Thoracic aorta (tissue), 2 donors: Measurements from ENCODE around the gene MIGA2. TPM values are rescaled to one million over a fixed set of nuclear protein-coding genes. Genes with fewer than 3 reads are reported as not detected.

ENCODE experiments used
- ATAC-seq: fragments of 150-250 bp; one replicate; pipeline ENCODE4 v1.8.0; 2017; ENCODE audit warnings: low read depth; ENCODE audit not compliant: insufficient number of reproducible peaks, low FRiP score
- DNase-seq: peaks from one replicate; pipeline ENCODE4 v3.0.0-alpha.2; 2020; ENCODE audit warnings: low spot score
- H3K27ac ChIP-seq, 2 donors: fragments of 200-600 bp; sonication (generic); 1 replicate in 1 of 2; 2 replicates in 1 of 2; pipeline ENCODE4 v1.5.1; 2016; ENCODE audit warnings: mild to moderate bottlenecking in 2 of 2, moderate library complexity in 2 of 2
- H3K27me3 ChIP-seq: fragments of 200-600 bp; sonication (generic); replicated peaks from 2 replicates; pipeline ENCODE4 v1.6.0; 2016; ENCODE audit warnings: mild to moderate bottlenecking; ENCODE audit not compliant: insufficient read depth
- H3K36me3 ChIP-seq: fragments of 200-600 bp; sonication (generic); one replicate; pipeline ENCODE4 v1.5.1; 2016
- H3K4me1 ChIP-seq, 2 donors: fragments of 200-600 bp; sonication (generic); 1 replicate in 1 of 2; 2 replicates in 1 of 2; pipeline versions ENCODE4 v1.5.1 to v1.6.0; 2016; ENCODE audit warnings: low read depth in 2 of 2, mild to moderate bottlenecking in 1 of 2; ENCODE audit not compliant: control insufficient read depth in 1 of 2
- H3K4me3 ChIP-seq: fragments of 200-600 bp; sonication (generic); 2 replicates; pipeline ENCODE4 v1.5.1; 2016; ENCODE audit warnings: mild to moderate bottlenecking
- H3K9me3 ChIP-seq: fragments of 200-600 bp; sonication (generic); 2 replicates; pipeline ENCODE4 v1.5.1; 2016
- total RNA-seq, 2 donors: library from RNA; depleted of rRNA; stranded (reverse); fragments of >200 nt; gene quantifications; one replicate each; pipeline versions ENCODE4 v1.1.0 to v1.2.3, GENCODE V29; 2016
- TF ChIP-seq, protein P1 (sequence below): fragments of 200-600 bp; sonication (generic); IDR thresholded peaks from one replicate; pipeline ENCODE4 v1.5.1; 2019; ENCODE audit warnings: antibody characterized with exemption

Gene MIGA2
- total RNA-seq, 2 donors from 2014 or later: 30.3 to 31.3 TPM

DNA sequence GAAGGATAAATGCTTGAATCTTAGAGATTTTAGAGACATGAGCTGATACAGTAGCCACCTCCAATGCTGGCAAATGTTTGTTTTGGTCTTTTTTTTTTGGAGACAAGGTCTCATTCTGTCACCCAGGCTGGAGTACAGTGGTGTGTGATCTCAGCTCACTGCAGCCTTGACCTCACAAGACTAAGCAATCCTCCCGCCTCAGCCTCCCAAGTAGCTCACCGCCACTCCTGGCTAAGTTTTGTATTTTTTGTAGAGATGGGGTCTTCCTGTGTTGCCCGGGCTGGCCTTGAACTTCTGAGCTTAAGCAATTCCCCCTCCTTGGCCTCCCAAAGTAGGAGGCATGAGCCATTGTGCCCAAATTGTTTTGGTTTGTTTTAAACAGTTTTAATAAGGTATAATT lies 37.7 kb downstream of the MIGA2 start:
- H3K4me1 ChIP-seq: no peaks in the 10 kb centered on the region
- H3K27me3 ChIP-seq: no peaks in the 10 kb centered on the region
- TF ChIP-seq, protein P1, sequence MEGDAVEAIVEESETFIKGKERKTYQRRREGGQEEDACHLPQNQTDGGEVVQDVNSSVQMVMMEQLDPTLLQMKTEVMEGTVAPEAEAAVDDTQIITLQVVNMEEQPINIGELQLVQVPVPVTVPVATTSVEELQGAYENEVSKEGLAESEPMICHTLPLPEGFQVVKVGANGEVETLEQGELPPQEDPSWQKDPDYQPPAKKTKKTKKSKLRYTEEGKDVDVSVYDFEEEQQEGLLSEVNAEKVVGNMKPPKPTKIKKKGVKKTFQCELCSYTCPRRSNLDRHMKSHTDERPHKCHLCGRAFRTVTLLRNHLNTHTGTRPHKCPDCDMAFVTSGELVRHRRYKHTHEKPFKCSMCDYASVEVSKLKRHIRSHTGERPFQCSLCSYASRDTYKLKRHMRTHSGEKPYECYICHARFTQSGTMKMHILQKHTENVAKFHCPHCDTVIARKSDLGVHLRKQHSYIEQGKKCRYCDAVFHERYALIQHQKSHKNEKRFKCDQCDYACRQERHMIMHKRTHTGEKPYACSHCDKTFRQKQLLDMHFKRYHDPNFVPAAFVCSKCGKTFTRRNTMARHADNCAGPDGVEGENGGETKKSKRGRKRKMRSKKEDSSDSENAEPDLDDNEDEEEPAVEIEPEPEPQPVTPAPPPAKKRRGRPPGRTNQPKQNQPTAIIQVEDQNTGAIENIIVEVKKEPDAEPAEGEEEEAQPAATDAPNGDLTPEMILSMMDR: no peak
- DNase-seq (no peak), ATAC-seq (no peak)
- no peak overlapping the region for H3K4me3 ChIP-seq
- no peaks in the 10 kb centered on the region for H3K9me3 ChIP-seq
- H3K27ac ChIP-seq: no peak overlapping the region
- H3K36me3 ChIP-seq: no peaks in the 10 kb centered on the region

DNA sequence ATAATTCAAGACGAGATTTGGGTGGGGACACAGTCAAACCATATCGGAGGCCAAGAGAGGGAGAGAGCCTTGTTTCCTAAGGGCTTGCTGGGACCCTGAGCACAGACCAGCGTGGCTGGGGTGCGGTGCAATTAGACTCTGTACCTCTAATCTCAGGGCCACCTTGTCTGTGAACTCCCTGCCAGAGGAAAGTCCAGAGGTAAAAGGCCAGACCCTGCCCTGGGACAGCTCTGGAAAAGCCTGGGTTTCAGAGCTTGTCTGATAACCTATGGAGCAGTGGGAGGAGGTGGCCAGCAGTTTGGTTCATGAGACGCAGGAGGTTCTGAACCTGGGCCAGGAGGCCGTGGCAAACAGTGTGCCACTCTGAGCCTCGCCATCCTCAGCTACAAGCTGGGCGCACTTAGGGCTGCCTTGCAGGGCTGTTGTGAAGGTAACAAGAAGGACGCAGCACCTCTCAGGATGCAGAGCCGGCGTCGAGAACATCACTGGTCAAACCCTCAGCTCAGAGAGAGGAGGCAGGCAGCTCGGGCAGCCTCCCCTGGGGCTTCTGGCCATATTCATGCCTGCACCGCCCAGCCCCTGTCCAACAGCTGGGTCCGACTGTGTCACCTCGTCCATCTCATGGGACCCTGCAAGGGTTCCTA lies 39.7 kb downstream of the MIGA2 start:
- no peaks in the 10 kb centered on the region for H3K9me3 ChIP-seq
- no peaks in the 10 kb centered on the region for H3K27me3 ChIP-seq
- ATAC-seq (no peak), DNase-seq (no peak)
- peaks cover 0 to 7% of the 10 kb centered on the region in 2 donors for H3K4me1 ChIP-seq
- no peak overlapping the region for H3K4me3 ChIP-seq
- no peaks in the 10 kb centered on the region for H3K36me3 ChIP-seq
- TF ChIP-seq, protein P1: no peak
- no peak overlapping the region for H3K27ac ChIP-seq

DNA sequence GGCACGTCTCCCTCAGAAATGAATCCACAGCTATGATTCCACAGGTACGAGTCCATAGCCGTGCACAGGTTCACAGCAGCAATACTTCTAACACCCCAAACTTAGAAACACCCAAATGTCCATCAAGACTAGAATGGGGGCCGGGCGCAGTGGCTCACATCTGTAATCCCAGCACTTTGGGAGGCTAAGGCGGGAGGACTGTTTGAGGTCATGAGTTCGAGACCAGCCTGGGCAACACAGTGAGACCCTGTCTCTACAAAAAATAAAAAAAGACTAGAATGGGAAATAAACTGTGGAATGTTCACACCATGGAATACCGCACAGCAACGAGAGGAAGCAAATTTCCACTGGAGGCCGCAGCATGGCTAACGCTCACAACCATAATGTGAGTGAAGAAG lies 40.2 kb downstream of the MIGA2 start:
- Histone ChIP-seq H3K27me3 (no peaks in the 10 kb centered on the region), H3K4me3 (no peak overlapping the region), H3K36me3 (no peaks in the 10 kb centered on the region), H3K4me1 (peaks cover 1 to 9% of the 10 kb centered on the region in 2 donors), H3K27ac (no peak overlapping the region), H3K9me3 (no peaks in the 10 kb centered on the region)
- no peak for DNase-seq
- TF ChIP-seq, protein P1: no peak
- no peak for ATAC-seq

DNA sequence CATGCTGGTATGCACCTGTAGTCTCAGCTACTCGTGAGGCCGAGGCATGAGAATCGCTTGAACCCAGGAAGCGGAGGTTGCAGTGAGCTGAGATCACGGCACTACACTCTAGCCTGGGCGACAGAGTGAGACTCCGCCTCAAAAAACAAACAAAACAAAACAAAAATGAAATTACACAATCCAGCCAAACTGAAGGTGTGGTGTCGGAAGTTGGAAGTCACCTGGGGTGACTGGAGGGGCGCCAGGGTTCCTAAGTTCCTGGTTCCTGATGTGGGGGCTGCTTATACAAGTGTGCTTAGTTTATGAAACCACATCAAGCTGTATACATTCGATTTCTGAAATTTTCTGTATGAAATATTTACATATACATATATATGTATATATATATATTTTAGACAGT lies 40.8 kb downstream of the MIGA2 start:
- ATAC-seq (no peak), DNase-seq (no peak)
- TF ChIP-seq, protein P1: no peak
- Histone ChIP-seq H3K27ac (no peak overlapping the region), H3K4me1 (peaks cover 7 to 15% of the 10 kb centered on the region in 2 donors), H3K36me3 (no peaks in the 10 kb centered on the region), H3K27me3 (no peaks in the 10 kb centered on the region), H3K4me3 (no peak overlapping the region), H3K9me3 (no peaks in the 10 kb centered on the region)

DNA sequence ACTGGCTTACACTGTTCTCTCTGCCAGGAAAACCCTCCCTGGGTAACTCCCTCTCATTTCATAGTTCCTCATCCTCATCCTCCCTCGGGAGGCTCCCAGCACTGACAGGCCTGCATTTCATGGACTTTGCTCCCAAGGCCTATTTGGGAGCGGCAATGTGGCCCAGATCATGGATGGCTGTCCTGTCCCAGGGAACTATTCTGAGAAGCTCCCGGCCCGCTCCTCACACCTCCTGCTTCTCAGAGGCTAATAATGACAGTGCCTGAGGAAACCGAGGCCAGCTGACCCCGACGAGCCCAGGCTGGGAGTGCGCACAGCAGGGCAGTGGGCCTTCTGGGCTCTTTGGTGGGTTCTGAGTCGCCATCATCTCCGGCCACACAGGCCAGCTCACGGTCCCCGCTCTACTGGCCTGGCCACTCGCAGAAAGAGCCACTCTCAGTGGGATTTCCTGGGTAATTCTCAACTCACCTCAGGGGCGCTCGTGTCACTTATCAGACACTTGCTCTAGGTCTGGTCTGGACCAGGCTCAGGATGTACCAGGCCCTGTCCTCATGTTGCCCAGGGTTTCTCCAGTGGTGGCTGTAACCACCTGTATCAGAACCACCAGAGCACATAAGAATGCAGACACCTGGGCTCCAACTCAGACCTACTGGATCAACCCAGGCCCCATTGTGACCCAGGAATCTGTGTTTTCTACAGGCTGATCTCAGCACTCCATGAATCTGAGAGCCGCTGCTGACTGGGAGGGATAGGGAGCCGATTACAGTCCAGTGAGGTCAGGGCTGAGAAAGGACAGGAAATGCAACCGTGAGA lies 42.5 kb downstream of the MIGA2 start:
- Histone ChIP-seq H3K27ac (no peak overlapping the region), H3K4me3 (no peak overlapping the region), H3K9me3 (no peaks in the 10 kb centered on the region), H3K4me1 (peaks cover 7 to 18% of the 10 kb centered on the region in 2 donors), H3K27me3 (no peaks in the 10 kb centered on the region), H3K36me3 (no peaks in the 10 kb centered on the region)
- no peak for DNase-seq
- ATAC-seq: no peak
- TF ChIP-seq, protein P1: no peak
